ELR (cell line): ENCODE results near the gene CALR3.
"Not testable (repeated sequence)": the region's sequence is repeated elsewhere in the genome, so short reads cannot be mapped to it uniquely, and the experiment has no call there.

Experiments
- DNase-seq: peaks from one replicate; pipeline ENCODE4 v3.0.0-alpha.2; 2015; ENCODE audit warnings: low read depth

Gene CALR3

GRCh38 chr19:16457195-16457953 is 38.6 kb downstream of the CALR3 start:
- peak; percentile 55 for DNase-seq

DNA sequence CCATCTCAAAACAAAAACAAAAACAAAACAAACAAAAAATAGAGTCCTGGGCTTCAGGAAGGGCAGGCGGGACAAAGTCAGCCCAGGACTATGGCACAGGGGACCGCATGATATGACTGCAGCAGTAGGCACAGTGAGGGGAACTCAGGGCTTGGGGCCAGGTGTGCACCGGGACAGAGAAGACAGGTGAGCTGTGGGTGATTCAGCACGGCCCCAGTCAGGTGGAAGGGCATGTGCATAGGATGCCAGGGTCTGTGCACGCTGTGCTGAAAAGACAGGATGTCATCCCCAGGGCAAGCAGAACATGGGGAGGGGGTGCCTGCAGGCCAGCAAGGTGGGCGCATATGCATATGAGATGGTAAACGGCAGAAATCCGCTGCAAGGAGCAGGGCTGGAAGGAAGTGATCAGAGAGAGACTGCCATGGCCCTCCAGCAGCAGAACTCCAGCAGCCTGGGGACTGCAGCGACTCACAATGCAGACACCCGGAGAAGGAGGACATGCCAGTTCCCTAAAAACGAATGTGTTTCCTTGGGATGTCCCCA is 39.2 kb downstream of the CALR3 start:
- DNase-seq: peak; percentile 15

DNA sequence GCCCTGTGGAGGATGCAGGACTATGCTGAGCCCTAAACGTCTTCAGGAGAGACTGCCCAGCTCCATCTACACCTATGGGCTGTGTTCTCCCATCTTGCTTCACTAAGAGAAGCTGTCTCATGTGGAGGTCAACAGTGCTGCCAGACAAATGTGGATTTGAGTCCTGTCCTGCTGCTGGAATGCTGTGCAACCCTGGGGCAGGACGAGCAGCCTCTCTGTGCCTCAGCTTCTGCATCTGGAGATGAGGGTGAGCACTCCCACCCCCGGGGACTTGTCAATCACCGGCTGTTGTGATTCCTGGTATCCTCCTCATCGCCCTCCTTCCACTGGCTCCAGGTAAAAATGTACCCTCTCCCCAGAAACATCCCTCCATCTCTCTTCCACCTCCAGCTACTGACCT is 40.5 kb downstream of the CALR3 start:
- no peak for DNase-seq

GRCh38 chr19:16454351-16454918 is 41.5 kb downstream of the CALR3 start:
- DNase-seq: no peak

- DNase-seq: no peak
These were observed 43.6 kb downstream of the CALR3 start for GRCh38 chr19:16452325-16452724.

- peak; percentile 55 for DNase-seq
These were observed 46.5 kb downstream of the CALR3 start for GRCh38 chr19:16449330-16449961.

GRCh38 chr19:16448872-16449271 is 47.1 kb downstream of the CALR3 start:
- DNase-seq: not testable (repeated sequence)

DNA sequence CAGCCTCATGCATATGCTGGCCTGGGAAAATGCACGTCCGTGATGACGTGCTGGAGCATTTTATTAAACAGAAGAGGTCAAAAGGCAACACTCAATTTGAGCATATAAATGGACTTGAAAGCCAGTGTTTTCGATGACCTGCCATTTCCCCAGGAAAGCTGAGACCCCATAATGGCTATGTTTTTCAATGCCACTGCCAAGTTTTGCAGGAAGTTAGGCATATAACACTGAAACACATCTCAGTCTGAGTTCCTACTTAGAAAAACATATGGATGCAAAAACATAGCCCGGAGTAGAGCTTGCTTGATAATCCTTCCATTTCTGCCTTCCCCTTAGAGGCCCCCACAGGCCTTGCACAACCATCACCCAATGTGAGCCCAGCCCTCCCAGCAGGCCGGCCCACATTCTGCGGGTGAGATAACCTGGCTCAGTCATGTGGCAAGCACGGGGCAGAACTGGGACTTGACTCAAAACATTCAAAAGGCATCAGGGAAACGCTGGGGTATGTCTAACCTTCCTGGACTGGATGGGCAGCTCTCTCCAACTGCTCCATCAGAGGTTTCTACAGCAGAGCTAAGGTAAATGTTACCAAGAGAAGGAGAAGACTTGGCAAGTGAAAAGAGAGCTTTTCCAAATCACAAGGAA is 49.1 kb downstream of the CALR3 start:
- peak; percentile 76 for DNase-seq

- no peak for DNase-seq
These were observed 49.8 kb downstream of the CALR3 start for GRCh38 chr19:16446108-16446723.

- peak; percentile 91 for DNase-seq
These were observed 50.5 kb downstream of the CALR3 start for GRCh38 chr19:16445238-16446107.

- DNase-seq: no peak
These were observed 51.7 kb downstream of the CALR3 start for GRCh38 chr19:16444269-16444600.

GRCh38 chr19:16442386-16443276 is 53.3 kb downstream of the CALR3 start:
- no peak for DNase-seq

GRCh38 chr19:16441661-16442162 is 54.3 kb downstream of the CALR3 start:
- DNase-seq: peak; percentile 43

GRCh38 chr19:16436780-16437332 is 59.1 kb downstream of the CALR3 start:
- no peak for DNase-seq

GRCh38 chr19:16435999-16436650 is 59.8 kb downstream of the CALR3 start:
- DNase-seq: no peak

- DNase-seq: peak; percentile 95
These were observed 60.6 kb downstream of the CALR3 start for GRCh38 chr19:16435238-16435917.

GRCh38 chr19:16433986-16434385 is 62.0 kb downstream of the CALR3 start:
- no peak for DNase-seq

DNA sequence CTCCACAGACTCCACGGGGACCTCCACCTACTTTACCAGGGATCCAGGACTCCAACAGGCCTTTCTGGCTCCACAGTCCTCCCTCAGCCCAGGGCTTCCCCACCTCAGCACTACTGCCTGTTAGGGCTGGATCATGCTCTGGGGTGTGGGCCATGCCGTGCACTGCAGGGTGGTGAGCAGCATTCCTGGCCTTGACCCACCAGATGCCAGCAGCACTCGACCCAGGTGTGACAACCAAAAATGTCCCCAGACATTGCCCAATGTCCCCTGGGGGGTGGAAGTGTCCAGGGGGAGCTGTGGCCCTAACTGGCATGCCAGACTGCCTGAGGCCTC is 66.2 kb downstream of the CALR3 start:
- DNase-seq: no peak
